Hair follicular keratinocyte (primary cell): ENCODE measurements around the gene CYP2C18. TPM values are rescaled to one million over a fixed set of nuclear protein-coding genes. Genes with fewer than 3 reads are reported as not detected.

Experiments used
- total RNA-seq: library from RNA; depleted of rRNA; stranded (reverse); fragments of >200 nt; gene quantifications from 2 replicates; pipeline ENCODE4 v1.2.3, GENCODE V29; 2015

The CYP2C18 gene
- total RNA-seq, result not detected in 2 replicates

DNA sequence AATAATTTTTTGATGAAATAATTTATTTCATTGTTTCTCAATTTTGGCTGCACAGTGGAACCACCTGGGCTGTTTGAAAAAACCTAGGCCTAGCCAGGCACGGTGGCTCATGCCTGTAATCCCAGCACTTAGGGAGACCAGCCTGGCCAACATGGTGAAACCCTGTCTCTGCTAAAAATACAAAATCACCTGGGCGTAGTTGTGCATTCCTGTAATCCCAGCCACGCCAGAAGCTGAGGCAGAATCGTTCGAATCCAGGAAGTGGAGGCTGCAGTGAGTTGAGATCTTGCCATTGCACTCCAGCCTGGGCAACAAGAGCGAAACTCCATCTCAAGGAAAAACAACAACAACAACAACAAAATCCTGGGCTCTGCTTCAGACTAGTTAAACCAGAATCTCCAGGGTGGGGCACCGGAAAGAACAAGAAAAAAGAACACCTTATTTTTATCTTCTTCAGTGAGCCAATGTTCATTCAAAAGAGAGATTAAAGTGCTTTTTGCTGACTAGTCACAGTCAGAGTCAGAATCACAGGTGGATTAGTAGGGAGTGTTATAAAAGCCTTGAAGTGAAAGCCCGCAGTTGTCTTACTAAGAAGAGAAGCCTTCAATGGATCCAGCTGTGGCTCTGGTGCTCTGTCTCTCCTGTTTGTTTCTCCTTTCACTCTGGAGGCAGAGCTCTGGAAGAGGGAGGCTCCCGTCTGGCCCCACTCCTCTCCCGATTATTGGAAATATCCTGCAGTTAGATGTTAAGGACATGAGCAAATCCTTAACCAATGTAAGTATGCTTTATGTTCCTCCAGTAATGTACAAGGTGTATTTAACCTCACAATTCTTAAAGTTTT is at the start of gene CYP2C18:
TSS of gene CYP2C18 (plus strand) at position 516 of the 841 bp plus-strand sequence. CDS start at position 607, 91 bp downstream.

DNA sequence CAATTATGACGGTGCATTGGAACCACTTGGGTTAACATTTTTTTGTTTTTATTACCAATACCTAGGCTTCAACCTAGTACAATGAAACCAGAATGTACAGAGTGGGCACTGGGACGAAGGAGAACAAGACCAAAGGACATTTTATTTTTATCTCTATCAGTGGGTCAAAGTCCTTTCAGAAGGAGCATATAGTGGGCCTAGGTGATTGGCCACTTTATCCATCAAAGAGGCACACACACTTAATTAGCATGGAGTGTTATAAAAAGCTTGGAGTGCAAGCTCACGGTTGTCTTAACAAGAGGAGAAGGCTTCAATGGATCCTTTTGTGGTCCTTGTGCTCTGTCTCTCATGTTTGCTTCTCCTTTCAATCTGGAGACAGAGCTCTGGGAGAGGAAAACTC is 78.9 kb downstream of the CYP2C18 start, which contains the start of gene CYP2C19:
TSS of gene CYP2C19 (plus strand) at position 289 of the 400 bp plus-strand sequence. CDS start at position 314, 25 bp downstream.

Other genes with a start within 250 kb of the CYP2C18 start
- 22.6 and 27.5 TPM in 2 replicates for gene HELLS, start 137.9 kb upstream of the CYP2C18 start, total RNA-seq
- gene CYP2C19, start 79.0 kb downstream of the CYP2C18 start, total RNA-seq, result not detected in 2 replicates